CD4-positive, alpha-beta T cell treated with Interleukin-10 for 1 hour (primary cell): Measurements from ENCODE around the gene LRRC46.
A peak's percentile ranks its signal among the peaks of the same experiment; 100 is the strongest.

ENCODE experiments used
- DNase-seq: peaks from one replicate; pipeline ENCODE4 v3.0.0-alpha.2; 2020

LRRC46 gene

DNA sequence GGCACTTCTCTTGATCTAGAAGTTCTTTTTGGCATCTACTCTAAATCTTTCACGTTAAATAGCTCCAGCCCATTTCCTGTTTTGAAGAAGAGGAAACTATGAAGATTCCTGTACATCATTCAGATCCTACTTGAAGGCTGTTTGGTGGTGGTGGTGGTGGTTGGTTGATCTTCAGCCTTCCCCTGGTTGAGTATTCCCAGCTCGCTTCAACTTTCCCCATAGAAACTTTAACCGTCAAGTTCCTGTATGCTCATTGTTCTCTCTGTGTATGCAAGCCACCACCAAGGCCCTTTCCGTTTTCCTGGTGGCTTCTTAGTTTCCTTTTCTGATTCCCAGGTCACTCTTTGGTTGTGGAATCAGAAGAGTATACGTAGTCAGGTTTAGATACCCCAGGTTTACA, 3.3 kb downstream of the LRRC46 start:
- DNase-seq, result no peak

GRCh38 chr17:47836601-47837000, 5.1 kb downstream of the LRRC46 start:
- DNase-seq, result no peak

GRCh38 chr17:47837401-47838039, 6.0 kb downstream of the LRRC46 start:
- no peak for DNase-seq

DNA sequence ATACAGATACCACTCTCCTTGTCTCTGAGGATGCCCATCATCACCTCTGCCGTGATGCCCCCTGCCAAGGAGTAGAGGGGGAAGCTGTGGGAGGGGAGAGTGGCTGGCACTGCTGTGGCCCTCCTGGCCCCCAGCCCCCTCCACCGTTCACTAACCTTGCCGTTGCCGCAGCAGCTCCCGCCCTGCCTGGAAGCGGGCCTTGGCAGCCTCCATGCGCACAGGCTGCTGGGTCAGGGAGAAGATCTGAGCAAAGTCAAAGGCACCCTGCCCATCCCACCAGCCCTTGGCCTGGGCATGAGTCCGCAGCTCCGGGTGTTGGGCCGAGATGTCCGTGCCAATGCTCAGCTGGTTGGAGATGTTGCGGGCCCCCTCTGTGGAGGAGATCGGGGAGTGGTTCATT, 7.2 kb downstream of the LRRC46 start:
- DNase-seq, result no peak

DNA sequence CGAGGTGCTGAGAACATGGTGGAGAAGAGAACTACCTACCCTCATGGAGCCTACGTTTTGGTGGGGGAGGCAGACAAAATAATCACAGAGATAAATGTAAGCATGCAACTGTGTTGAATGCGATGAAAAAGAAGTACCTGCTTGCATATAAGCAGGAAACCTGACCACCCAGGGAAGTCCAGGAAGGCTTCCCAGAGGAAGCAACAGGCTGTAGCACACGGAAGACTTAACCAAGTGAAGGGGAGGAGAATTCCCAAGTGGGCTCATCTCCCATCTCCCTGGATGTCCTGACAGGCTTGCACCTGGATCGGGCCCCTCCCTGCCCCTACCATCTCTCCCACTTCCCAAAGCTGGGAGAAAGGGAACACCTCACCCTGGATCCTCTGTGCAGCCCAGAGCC, 7.6 kb downstream of the LRRC46 start:
- DNase-seq, result no peak

DNA sequence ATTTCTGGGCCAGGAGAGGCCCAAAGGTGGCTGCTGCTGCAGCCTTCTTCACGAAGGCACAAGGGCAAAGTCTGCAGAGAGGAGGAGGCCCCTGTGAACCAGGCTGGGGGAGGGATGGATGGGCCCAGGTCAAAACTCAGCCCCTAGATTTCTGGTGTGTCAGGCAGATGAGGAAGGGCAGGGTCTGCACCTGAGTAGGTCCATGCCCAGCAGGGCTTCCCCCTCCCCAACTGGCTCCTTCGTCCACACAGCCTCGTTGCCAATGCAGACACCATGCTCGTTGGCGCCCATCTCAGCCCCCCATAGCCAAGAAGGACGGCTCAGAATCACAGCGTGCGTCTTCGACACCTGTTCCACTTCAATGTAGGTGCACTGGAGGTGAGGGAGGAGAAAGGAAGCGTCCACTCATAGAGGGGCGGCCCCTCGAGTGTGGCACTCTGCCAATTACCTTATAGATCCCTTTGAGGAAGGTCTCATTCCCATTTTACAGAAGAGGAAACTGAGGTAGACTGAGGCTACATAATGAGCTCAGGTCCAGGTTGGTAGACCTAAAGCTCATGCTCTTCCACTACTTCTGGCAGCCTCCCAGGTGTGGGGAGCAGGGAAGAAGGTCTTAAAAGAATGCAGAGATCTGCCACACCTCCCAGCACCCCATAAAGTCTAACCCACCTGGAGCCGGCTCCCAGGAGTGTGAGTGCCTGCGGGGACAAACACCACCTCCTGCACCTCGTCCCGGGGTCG, 8.7 kb downstream of the LRRC46 start:
- DNase-seq, result no peak

GRCh38 chr17:47840742-47841487, 9.4 kb downstream of the LRRC46 start, which contains the start of gene SCRN2:
Gene SCRN2, minus strand, starts transcription at chr17:47841273. Its CDS starts 430 bp downstream, at chr17:47840843.
- DNase-seq, result peak; percentile 89

GRCh38 chr17:47841488-47842291, 10.2 kb downstream of the LRRC46 start:
- no peak for DNase-seq

DNA sequence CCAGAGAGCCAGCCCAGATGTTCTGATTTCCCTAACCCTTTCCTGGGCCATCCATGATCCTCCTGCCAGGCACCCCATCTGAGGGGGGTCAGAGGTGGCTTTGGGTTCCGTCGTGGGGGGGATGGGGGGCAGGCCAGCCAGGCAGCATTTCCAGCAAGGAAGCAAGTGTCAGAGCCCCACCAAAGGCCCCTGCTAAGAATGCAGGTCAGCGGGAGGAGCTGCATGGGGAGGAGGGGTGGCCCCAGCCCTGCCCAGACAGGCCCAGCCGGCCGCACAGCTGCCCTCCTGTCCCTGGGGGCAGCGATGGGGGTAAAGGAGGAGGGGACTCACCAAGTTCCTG, 11.9 kb downstream of the LRRC46 start:
- no peak for DNase-seq

GRCh38 chr17:47844227-47844626, 12.8 kb downstream of the LRRC46 start:
- DNase-seq, result no peak

GRCh38 chr17:47844814-47845715, 13.6 kb downstream of the LRRC46 start:
- no peak for DNase-seq

- no peak for DNase-seq
Measured at GRCh38 chr17:47845716-47846075, 14.2 kb downstream of the LRRC46 start.

GRCh38 chr17:47846716-47847340, 15.4 kb downstream of the LRRC46 start:
- DNase-seq, result no peak

GRCh38 chr17:47847341-47848197, 16.1 kb downstream of the LRRC46 start:
- DNase-seq, result peak; percentile 41

DNA sequence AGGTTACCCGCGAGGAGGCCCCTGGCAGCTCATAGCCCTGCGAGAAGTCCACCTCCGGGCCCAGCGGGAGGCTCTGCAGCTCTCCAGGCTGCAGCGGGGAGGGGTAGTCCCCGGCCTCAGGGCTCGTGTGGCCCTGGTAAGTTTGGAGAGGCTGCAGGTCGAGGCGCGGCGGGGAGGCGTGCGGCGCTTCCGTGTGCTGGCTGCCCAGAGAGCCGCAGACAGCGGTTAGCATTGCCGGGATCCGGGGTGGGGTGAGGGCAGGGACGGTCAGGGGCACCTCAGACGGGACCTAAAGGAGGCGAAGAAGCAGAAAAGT, 16.7 kb downstream of the LRRC46 start:
- no peak for DNase-seq

GRCh38 chr17:47850373-47850691, 18.9 kb downstream of the LRRC46 start:
- DNase-seq, result no peak

DNA sequence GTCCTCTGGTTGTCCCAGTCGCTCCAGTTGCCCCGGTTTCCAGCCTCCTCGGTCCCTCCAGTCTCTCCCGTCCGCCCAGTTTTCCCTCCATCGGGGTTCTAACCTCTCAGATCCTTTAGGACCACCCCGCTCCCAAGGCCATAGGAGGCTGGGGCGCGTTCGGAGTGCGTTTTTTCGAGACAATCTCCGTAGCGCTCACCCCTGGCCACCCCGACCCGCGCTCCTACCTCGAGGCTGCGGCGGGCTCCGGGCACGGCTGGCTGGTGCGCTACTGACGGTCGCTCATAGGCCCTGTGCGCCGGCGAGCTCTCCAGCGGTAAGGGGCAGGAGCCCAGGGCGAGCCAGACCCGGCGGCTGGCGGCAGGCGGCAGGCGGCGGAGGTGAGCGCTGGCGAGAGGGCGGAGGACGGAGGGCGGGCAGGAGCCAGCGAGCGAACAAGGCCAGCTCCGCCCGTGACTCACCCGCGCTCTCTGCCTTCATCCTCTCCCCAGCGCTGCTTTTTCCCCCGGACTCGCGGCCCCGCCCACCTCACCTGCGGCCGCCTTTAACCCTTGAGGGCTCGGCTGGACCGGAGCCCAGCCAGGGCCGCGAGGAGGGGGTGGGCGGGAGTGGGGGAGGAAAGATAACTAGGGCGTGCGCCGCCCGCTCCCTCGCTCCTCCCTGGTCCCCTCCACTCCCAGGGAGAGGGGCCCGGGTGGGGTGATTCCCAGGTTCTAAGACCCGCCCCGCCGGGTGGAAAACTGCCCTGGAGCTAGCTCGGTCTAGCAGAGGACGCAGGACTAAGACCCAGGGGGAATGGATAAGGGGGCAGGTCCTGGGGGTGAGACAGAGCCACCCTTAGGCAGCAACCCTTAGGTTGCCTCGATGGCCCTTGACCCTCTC, 19.5 kb downstream of the LRRC46 start, which contains the start of gene SP6:
Gene SP6 (minus strand): TSS at position 472 of the 882 bp plus-strand sequence. CDS start 2,734 bp downstream, outside the sequence.
- DNase-seq, result peak; percentile 69

DNA sequence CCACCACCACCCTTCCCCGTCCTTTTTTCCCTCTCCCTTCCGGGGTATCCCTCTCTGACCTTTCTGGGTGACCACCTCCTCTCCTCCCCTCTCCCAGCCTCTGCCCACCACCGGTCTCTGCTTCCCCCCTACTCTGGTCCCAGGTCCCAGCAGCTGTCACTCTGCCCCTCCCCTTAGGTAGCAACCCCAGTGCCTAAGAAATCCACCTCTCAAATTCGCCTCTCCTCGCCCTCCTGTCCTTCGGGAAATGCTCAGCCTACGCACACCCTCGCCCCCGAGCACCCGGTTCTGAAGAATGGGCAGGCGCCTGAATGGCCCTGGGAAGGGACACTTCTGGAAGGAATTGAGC, 20.3 kb downstream of the LRRC46 start:
- DNase-seq, result no peak

DNA sequence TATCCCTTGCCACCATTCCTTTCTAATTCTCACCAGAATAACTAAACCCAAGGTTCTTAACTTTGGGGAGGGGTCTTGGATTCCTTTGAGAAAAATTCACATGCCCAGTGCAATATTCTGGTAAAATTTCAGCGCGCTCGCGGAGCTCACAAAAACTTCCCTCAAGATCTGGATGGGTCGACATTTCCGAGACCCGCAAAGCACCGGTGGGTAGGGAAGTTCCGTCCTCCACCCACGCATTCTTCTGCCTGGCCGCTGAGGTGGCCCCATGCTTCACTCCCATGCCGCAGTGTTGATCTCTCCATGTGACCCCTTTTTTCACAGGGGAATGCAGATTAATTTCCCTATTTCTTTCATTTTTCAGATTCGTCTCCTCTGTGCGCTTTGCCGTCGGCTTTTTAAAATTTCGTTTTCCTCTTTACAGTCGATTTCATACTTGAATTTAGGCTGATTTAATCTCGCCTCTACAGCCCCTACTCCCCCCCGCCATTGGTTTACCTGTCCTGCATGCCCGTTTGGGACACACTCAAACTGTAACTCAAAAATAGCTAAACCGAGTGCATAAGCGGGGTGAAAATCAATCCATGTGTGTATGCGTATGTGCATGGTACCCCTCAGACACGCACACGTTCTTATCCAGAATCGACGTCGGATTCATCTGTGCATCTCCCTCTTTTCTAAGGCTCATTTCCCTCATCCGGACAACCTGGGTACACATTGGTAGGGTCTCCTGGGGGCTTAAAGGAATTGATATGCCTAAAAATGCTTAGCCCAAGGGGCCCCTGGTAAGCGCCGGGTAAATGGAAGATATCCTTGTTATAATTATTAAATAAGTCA, 20.9 kb downstream of the LRRC46 start:
- DNase-seq, result no peak
